HG03103 (cell line): Measurements from ENCODE around the gene FBLN2.

Source experiments
- ATAC-seq: cut with Tn5 transposase; IDR thresholded peaks from one replicate; pipeline ENCODE4 v1.9.1; 2021; ENCODE audit warnings: low read depth; ENCODE audit not compliant: unreplicated experiment

The FBLN2 gene

GRCh38 chr3:13575459-13576061 lies 26.6 kb downstream of the FBLN2 start:
- no peak for ATAC-seq

- ATAC-seq = no peak
Observed at GRCh38 chr3:13577181-13578121, 28.5 kb downstream of the FBLN2 start.

GRCh38 chr3:13578251-13578650 lies 29.3 kb downstream of the FBLN2 start:
- ATAC-seq = no peak

- no peak for ATAC-seq
Observed at GRCh38 chr3:13579063-13579462, 30.1 kb downstream of the FBLN2 start.

- no peak for ATAC-seq
Observed at GRCh38 chr3:13580256-13581023, 31.5 kb downstream of the FBLN2 start.

- ATAC-seq = no peak
Observed at GRCh38 chr3:13581485-13582365, 32.8 kb downstream of the FBLN2 start.

GRCh38 chr3:13582366-13583250 lies 33.7 kb downstream of the FBLN2 start:
- no peak for ATAC-seq

GRCh38 chr3:13583251-13584180 lies 34.6 kb downstream of the FBLN2 start:
- ATAC-seq = no peak

- ATAC-seq = no peak
Observed at GRCh38 chr3:13584427-13584891, 35.5 kb downstream of the FBLN2 start.

GRCh38 chr3:13584901-13585300 lies 36.0 kb downstream of the FBLN2 start:
- no peak for ATAC-seq

GRCh38 chr3:13587442-13587841 lies 38.5 kb downstream of the FBLN2 start:
- ATAC-seq = no peak

- ATAC-seq = no peak
Observed at GRCh38 chr3:13588221-13588701, 39.3 kb downstream of the FBLN2 start.

GRCh38 chr3:13588993-13589392 lies 40.1 kb downstream of the FBLN2 start:
- ATAC-seq = no peak

- no peak for ATAC-seq
Observed at GRCh38 chr3:13590841-13591520, 42.1 kb downstream of the FBLN2 start.

GRCh38 chr3:13593615-13594014 lies 44.7 kb downstream of the FBLN2 start:
- no peak for ATAC-seq

- no peak for ATAC-seq
Observed at GRCh38 chr3:13594146-13594545, 45.2 kb downstream of the FBLN2 start.

- no peak for ATAC-seq
Observed at GRCh38 chr3:13594991-13595421, 46.1 kb downstream of the FBLN2 start.
